ENCODE data around the gene ATP6V1G1.

The ATP6V1G1 gene

GRCh38 chr9:114613087-114613486, 25.5 kb downstream of the ATP6V1G1 start:
- no peak for DNase-seq

- no peak for DNase-seq
These were observed 26.4 kb downstream of the ATP6V1G1 start for GRCh38 chr9:114613919-114614318.

GRCh38 chr9:114614373-114614772, 26.8 kb downstream of the ATP6V1G1 start:
- DNase-seq = no peak

GRCh38 chr9:114616684-114617520, 29.3 kb downstream of the ATP6V1G1 start:
- DNase-seq = no peak

- DNase-seq = no peak
These were observed 31.7 kb downstream of the ATP6V1G1 start for GRCh38 chr9:114619191-114619761.

GRCh38 chr9:114621561-114621960, 34.0 kb downstream of the ATP6V1G1 start:
- no peak for DNase-seq

- peak; percentile 65 for DNase-seq
These were observed 34.5 kb downstream of the ATP6V1G1 start for GRCh38 chr9:114621975-114622609.

- DNase-seq = no peak
These were observed 37.1 kb downstream of the ATP6V1G1 start for GRCh38 chr9:114624677-114625076.

- no peak for DNase-seq
These were observed 38.9 kb downstream of the ATP6V1G1 start for GRCh38 chr9:114626415-114627020.

GRCh38 chr9:114627553-114627952, 40.0 kb downstream of the ATP6V1G1 start:
- DNase-seq = no peak

GRCh38 chr9:114629563-114630090, 42.1 kb downstream of the ATP6V1G1 start:
- no peak for DNase-seq

GRCh38 chr9:114631166-114631565, 43.6 kb downstream of the ATP6V1G1 start:
- DNase-seq = no peak

GRCh38 chr9:114633438-114634089, 46.0 kb downstream of the ATP6V1G1 start:
- no peak for DNase-seq

GRCh38 chr9:114634387-114634786, 46.8 kb downstream of the ATP6V1G1 start:
- no peak for DNase-seq

GRCh38 chr9:114638404-114638803, 50.8 kb downstream of the ATP6V1G1 start:
- no peak for DNase-seq

- no peak for DNase-seq
These were observed 54.4 kb downstream of the ATP6V1G1 start for GRCh38 chr9:114641967-114642366.

- DNase-seq = no peak
These were observed 55.4 kb downstream of the ATP6V1G1 start for GRCh38 chr9:114643001-114643400.

- DNase-seq = no peak
These were observed 56.3 kb downstream of the ATP6V1G1 start for GRCh38 chr9:114643896-114644295.
